Stimulated activated naive CD8-positive, alpha-beta T cell treated with anti-CD3 and anti-CD28 coated beads, Interleukin-15, Interleukin-2, amounts not matched to agents 100 U/mL and 50 U/mL, for 24 hours (primary cell): ENCODE measurements around the gene MPZL2.
A peak's percentile ranks its signal among the peaks of the same experiment; 100 is the strongest.

Experiments
- ATAC-seq: fragments of 150-1000 bp; cut with Tn5 transposase; one replicate; pipeline ENCODE4 v1.10.0; 2021
- DNase-seq: peaks from one replicate; pipeline ENCODE4 v3.0.0; 2021

The MPZL2 gene

GRCh38 chr11:118240999-118241763, 22.9 kb downstream of the MPZL2 start:
- ATAC-seq (peak; percentile 89), DNase-seq (peak; percentile 58)

- ATAC-seq: no peak
These were observed 24.4 kb downstream of the MPZL2 start for GRCh38 chr11:118239509-118240205.

GRCh38 chr11:118238929-118239328, 25.2 kb downstream of the MPZL2 start:
- no peak for DNase-seq

More at GRCh38 chr11:118239509-118240205, 24.4 kb downstream of the MPZL2 start:
- no peak for DNase-seq

GRCh38 chr11:118238421-118238820, 25.7 kb downstream of the MPZL2 start:
- ATAC-seq (no peak), DNase-seq (no peak)

More at GRCh38 chr11:118238929-118239328, 25.2 kb downstream of the MPZL2 start:
- ATAC-seq: no peak

- no peak for ATAC-seq
These were observed 27.9 kb downstream of the MPZL2 start for GRCh38 chr11:118236170-118236569.

GRCh38 chr11:118234833-118235232, 29.3 kb downstream of the MPZL2 start:
- DNase-seq: no peak
- no peak for ATAC-seq

More at GRCh38 chr11:118236170-118236569, 27.9 kb downstream of the MPZL2 start:
- no peak for DNase-seq

- DNase-seq: no peak
- no peak for ATAC-seq
These were observed 30.2 kb downstream of the MPZL2 start for GRCh38 chr11:118233850-118234249.

- DNase-seq (no peak), ATAC-seq (no peak)
These were observed 30.7 kb downstream of the MPZL2 start for GRCh38 chr11:118233377-118233776.

- ATAC-seq: peak; percentile 93
These were observed 31.4 kb downstream of the MPZL2 start for GRCh38 chr11:118232659-118233058.

GRCh38 chr11:118231461-118231860, 32.6 kb downstream of the MPZL2 start:
- DNase-seq (no peak), ATAC-seq (no peak)

More at GRCh38 chr11:118232659-118233058, 31.4 kb downstream of the MPZL2 start:
- peak; percentile 51 for DNase-seq

- DNase-seq: no peak
- peak; percentile 2 for ATAC-seq
These were observed 34.0 kb downstream of the MPZL2 start for GRCh38 chr11:118230088-118230487.

GRCh38 chr11:118229274-118229847, 34.7 kb downstream of the MPZL2 start:
- ATAC-seq (no peak), DNase-seq (no peak)

GRCh38 chr11:118227865-118228785, 36.0 kb downstream of the MPZL2 start:
- peak; percentile 10 for ATAC-seq
- peak; percentile 33 for DNase-seq

- peak; percentile 7 for DNase-seq
- peak; percentile 5 for ATAC-seq
These were observed 37.3 kb downstream of the MPZL2 start for GRCh38 chr11:118226781-118227180.

- no peak for ATAC-seq
- peak; percentile 46 for DNase-seq
These were observed 37.8 kb downstream of the MPZL2 start for GRCh38 chr11:118226296-118226695.

- peak; percentile 60 for ATAC-seq
These were observed 39.4 kb downstream of the MPZL2 start, which contains the start of gene JAML for GRCh38 chr11:118224511-118225188. Gene JAML (minus strand): TSS chr11:118225011. CDS start chr11:118214866, 10,145 bp downstream.

GRCh38 chr11:118223992-118224391, 40.1 kb downstream of the MPZL2 start:
- DNase-seq (peak; percentile 47), ATAC-seq (peak; percentile 54)

More at GRCh38 chr11:118224511-118225188, 39.4 kb downstream of the MPZL2 start, which contains the start of gene JAML:
- DNase-seq: peak; percentile 65

GRCh38 chr11:118223570-118223969, 40.5 kb downstream of the MPZL2 start:
- ATAC-seq: peak; percentile 21
- no peak for DNase-seq

- DNase-seq (no peak), ATAC-seq (no peak)
These were observed 41.7 kb downstream of the MPZL2 start for GRCh38 chr11:118222437-118222836.

- DNase-seq: no peak
- no peak for ATAC-seq
These were observed 42.7 kb downstream of the MPZL2 start for GRCh38 chr11:118221419-118221818.

GRCh38 chr11:118219732-118220131, 44.4 kb downstream of the MPZL2 start:
- DNase-seq: no peak
- ATAC-seq: no peak
